ENCODE measurements around the gene C4orf50. TPM values are rescaled to one million over a fixed set of nuclear protein-coding genes. Genes with fewer than 3 reads are reported as not detected.

Gene C4orf50
- total and polyA plus RNA-seq, 2 experiments from 2014 or later, result 0.06 to 0.31 TPM

- no peak for TF ChIP-seq ETS1 (IDR thresholded peaks at IDR 0.05)
- no peak for TF ChIP-seq CREB1 (CRISPR knock-in tag; IDR thresholded peaks at IDR 0.05; ENCODE audit: low read depth)
- no peak for TF ChIP-seq REST (IDR thresholded peaks at IDR 0.05; ENCODE audit: unreplicated experiment)
- Histone ChIP-seq H3K4me1 (ENCODE audit: insufficient read depth) (no peaks in the 10 kb centered on the region), H3K79me2 (replicated peaks; ENCODE audit: insufficient read depth) (no peaks in the 10 kb centered on the region), H3K4me2 (no peak overlapping the region), H3K27me3 (ENCODE audit: insufficient read depth) (no peaks in the 10 kb centered on the region), H3K9me2 (ENCODE audit: insufficient read depth) (no peaks in the 10 kb centered on the region), H4K20me1 (replicated peaks; ENCODE audit: insufficient read depth) (no peaks in the 10 kb centered on the region), H3F3A (replicated peaks; ENCODE audit: low read depth) (no peaks in the 10 kb centered on the region), H2AFZ (no peak overlapping the region), H3K36me3 (ENCODE audit: insufficient read depth) (no peaks in the 10 kb centered on the region), H3K27ac (ENCODE audit: low read depth) (no peak overlapping the region), H3K4me3 (no peak overlapping the region)
- H3K27me3 Mint-ChIP-seq (ENCODE audit: insufficient read depth, low read depth, poor library complexity), result no peaks in the 10 kb centered on the region
- H3K36me3 Mint-ChIP-seq (ENCODE audit: low read depth), result no peaks in the 10 kb centered on the region
- no peaks in the 10 kb centered on the region for H3K9me3 Mint-ChIP-seq
- no peak overlapping the region for H3K27ac Mint-ChIP-seq
- ATAC-seq (no peak), DNase-seq (ENCODE audit: low spot score) (no peak)
- no peak overlapping the region for H3K4me3 Mint-ChIP-seq
- H3K4me1 Mint-ChIP-seq, result peaks cover 4% of the 10 kb centered on the region; the same call in 1 of the 3 replicates
Measured at GRCh38 chr4:6048537-6048936, 30.3 kb upstream of the C4orf50 start.

- Mint-ChIP-seq H3K4me1 (peaks cover 4% of the 10 kb centered on the region; the same call in 1 of the 3 replicates), H3K27ac (no peak overlapping the region), H3K27me3 (ENCODE audit: insufficient read depth, low read depth, poor library complexity) (no peaks in the 10 kb centered on the region), H3K36me3 (ENCODE audit: low read depth) (no peaks in the 10 kb centered on the region), H3K4me3 (no peak overlapping the region), H3K9me3 (no peaks in the 10 kb centered on the region)
- H4K20me1 ChIP-seq (replicated peaks; ENCODE audit: insufficient read depth), result no peaks in the 10 kb centered on the region
- no peak overlapping the region for H3K27ac ChIP-seq (ENCODE audit: low read depth)
- no peaks in the 10 kb centered on the region for H3K36me3 ChIP-seq (ENCODE audit: insufficient read depth)
- no peak overlapping the region for H3K4me3 ChIP-seq
- DNase-seq (ENCODE audit: low spot score), result peak; percentile 43
- TF ChIP-seq POLR2AphosphoS5 (IDR thresholded peaks at IDR 0.05; ENCODE audit: low read depth) (no peak), ETS1 (IDR thresholded peaks at IDR 0.05) (no peak)
- ATAC-seq, result peak; percentile 43
- H3K9me2 ChIP-seq (ENCODE audit: insufficient read depth), result no peaks in the 10 kb centered on the region
- no peak overlapping the region for H3K4me2 ChIP-seq
- H3K27me3 ChIP-seq (ENCODE audit: insufficient read depth), result no peaks in the 10 kb centered on the region
- H3K79me2 ChIP-seq (replicated peaks; ENCODE audit: insufficient read depth), result no peaks in the 10 kb centered on the region
- H3K4me1 ChIP-seq (ENCODE audit: insufficient read depth), result no peaks in the 10 kb centered on the region
- no peaks in the 10 kb centered on the region for H3F3A ChIP-seq (replicated peaks; ENCODE audit: low read depth)
- H2AFZ ChIP-seq, result no peak overlapping the region
Measured at GRCh38 chr4:6047130-6047673, 29.0 kb upstream of the C4orf50 start.

Measured in GM23338 (cell line).